ENCODE results near the gene SRGAP3.
"Not testable (repeated sequence)": the region's sequence is repeated elsewhere in the genome, so short reads cannot be mapped to it uniquely, and the experiment has no call there.

Gene SRGAP3

GRCh38 chr3:9091486-9092235 lies 157.8 kb downstream of the SRGAP3 start:
- no peak for DNase-seq (ENCODE audit: low read depth in 2 of 3, low spot score in 2 of 3)

- no peak for DNase-seq (ENCODE audit: low read depth in 2 of 3, low spot score in 2 of 3)
Measured at GRCh38 chr3:9088441-9089353, 160.7 kb downstream of the SRGAP3 start.

GRCh38 chr3:9087831-9088413 lies 161.5 kb downstream of the SRGAP3 start:
- DNase-seq (ENCODE audit: low read depth in 2 of 3, low spot score in 2 of 3) = no peak

- not testable (repeated sequence) for DNase-seq (ENCODE audit: low read depth in 2 of 3, low spot score in 2 of 3)
Measured at GRCh38 chr3:9085428-9085827, 164.0 kb downstream of the SRGAP3 start.

- DNase-seq (ENCODE audit: low read depth in 2 of 3, low spot score in 2 of 3) = no peak
Measured at GRCh38 chr3:9081184-9081818, 168.1 kb downstream of the SRGAP3 start.

- no peak for DNase-seq (ENCODE audit: low read depth in 2 of 3, low spot score in 2 of 3)
Measured at GRCh38 chr3:9080163-9080562, 169.3 kb downstream of the SRGAP3 start.

- no peak for DNase-seq (ENCODE audit: low read depth in 2 of 3, low spot score in 2 of 3)
Measured at GRCh38 chr3:9079676-9080075, 169.8 kb downstream of the SRGAP3 start.

- DNase-seq (ENCODE audit: low read depth in 2 of 3, low spot score in 2 of 3) = no peak
Measured at GRCh38 chr3:9078561-9079240, 170.7 kb downstream of the SRGAP3 start.

- no peak for DNase-seq (ENCODE audit: low read depth in 2 of 3, low spot score in 2 of 3)
Measured at GRCh38 chr3:9077029-9077428, 172.4 kb downstream of the SRGAP3 start.

- DNase-seq (ENCODE audit: low read depth in 2 of 3, low spot score in 2 of 3) = no peak
Measured at GRCh38 chr3:9075762-9076161, 173.7 kb downstream of the SRGAP3 start.

GRCh38 chr3:9074079-9074478 lies 175.4 kb downstream of the SRGAP3 start:
- DNase-seq (ENCODE audit: low read depth in 2 of 3, low spot score in 2 of 3) = no peak

- no peak for DNase-seq (ENCODE audit: low read depth in 2 of 3, low spot score in 2 of 3)
Measured at GRCh38 chr3:9072667-9073009, 176.8 kb downstream of the SRGAP3 start.

GRCh38 chr3:9071936-9072666 lies 177.3 kb downstream of the SRGAP3 start:
- DNase-seq (ENCODE audit: low read depth in 2 of 3, low spot score in 2 of 3) = no peak

GRCh38 chr3:9070961-9071360 lies 178.5 kb downstream of the SRGAP3 start:
- no peak for DNase-seq (ENCODE audit: low read depth in 2 of 3, low spot score in 2 of 3)

GRCh38 chr3:9069971-9070370 lies 179.5 kb downstream of the SRGAP3 start:
- DNase-seq (ENCODE audit: low read depth in 2 of 3, low spot score in 2 of 3) = no peak

GRCh38 chr3:9068051-9068450 lies 181.4 kb downstream of the SRGAP3 start:
- no peak for DNase-seq (ENCODE audit: low read depth in 2 of 3, low spot score in 2 of 3)

GRCh38 chr3:9067352-9067975 lies 182.0 kb downstream of the SRGAP3 start:
- DNase-seq (ENCODE audit: low read depth in 2 of 3, low spot score in 2 of 3) = no peak

GRCh38 chr3:9066775-9067174 lies 182.7 kb downstream of the SRGAP3 start:
- DNase-seq (ENCODE audit: low read depth in 2 of 3, low spot score in 2 of 3) = no peak

- DNase-seq (ENCODE audit: low read depth in 2 of 3, low spot score in 2 of 3) = no peak
Measured at GRCh38 chr3:9066141-9066540, 183.3 kb downstream of the SRGAP3 start.

- no peak for DNase-seq (ENCODE audit: low read depth in 2 of 3, low spot score in 2 of 3)
Measured at GRCh38 chr3:9064850-9065249, 184.6 kb downstream of the SRGAP3 start.

Measured in activated CD8-positive, alpha-beta memory T cell treated with anti-CD3 and anti-CD28 coated beads for 48 hours (primary cell).